Psoas muscle (tissue), 8 donors: ENCODE results near the gene DDX17. TPM values are rescaled to one million over a fixed set of nuclear protein-coding genes. Genes with fewer than 3 reads are reported as not detected.

Experiments used
- ATAC-seq, 4 donors: fragments of 200-7000 bp; cut with Tn5 transposase; one replicate each; pipeline ENCODE4 v1.9.1; 2020; ENCODE audit warnings: moderate library complexity in 3 of 4, mild to moderate bottlenecking in 2 of 4
- DNase-seq, 2 donors: peaks; one replicate each; pipeline ENCODE4 v3.0.0-alpha.2; 2020
- H3K27ac ChIP-seq: fragments of 200-600 bp; one replicate; pipeline ENCODE4 v1.8.0; 2022
- H3K27me3 ChIP-seq, 3 donors: fragments of 200-600 bp in 1 of 3; one replicate each; pipeline versions ENCODE4 v1.6.1 to v1.8.0; 2013 to 2022; ENCODE audit warnings: low read length in 2 of 3, mild to moderate bottlenecking in 2 of 3, moderate library complexity in 1 of 3; ENCODE audit not compliant: insufficient read depth in 3 of 3
- H3K36me3 ChIP-seq, 2 donors: fragments of 200-600 bp in 1 of 2; one replicate each; pipeline versions ENCODE4 v1.6.1 to v1.8.0; 2013 to 2022; ENCODE audit warnings: low read depth in 1 of 2, mild to moderate bottlenecking in 1 of 2, moderate library complexity in 1 of 2; ENCODE audit not compliant: insufficient read depth in 1 of 2
- H3K4me1 ChIP-seq: fragments of 200-600 bp; one replicate; pipeline ENCODE4 v1.8.0; 2022
- H3K4me3 ChIP-seq: fragments of 200-600 bp; one replicate; pipeline ENCODE4 v1.8.0; 2022; ENCODE audit warnings: mild to moderate bottlenecking
- H3K9me3 ChIP-seq: fragments of 200-600 bp; one replicate; pipeline ENCODE4 v1.8.0; 2022
- CTCF ChIP-seq: fragments of 200-600 bp; IDR thresholded peaks from one replicate; pipeline ENCODE4 v1.8.0; 2022; ENCODE audit warnings: antibody characterized with exemption
- WGBS, 3 donors: extraction: QIAGEN DNeasy Blood & Tissue Kit; methylation state at CpG; one replicate each; pipeline versions ENCODE4 v1.1.6 to v1.1.7; 2013; 5-methylcytosine and 5-hydroxymethylcytosine counted together
- intact Hi-C, 2 donors: fragments of 100-400 bp; cut with DNase I; formaldehyde crosslinking; loops; one replicate each; pipeline versions ENCODE4 v1.11.0 to v1.14.2; 2022
- polyA plus RNA-seq, 3 donors: library from polyadenylated mRNA; stranded (reverse); fragments of 200-250 nt; gene quantifications; one replicate each; pipeline ENCODE4 v1.2.3, GENCODE V29; 2013
- total RNA-seq, 4 donors: library from RNA; stranded (reverse); fragmentation: NEBNext Ultra II Directional in 2 of 4; extraction: Animal tissue kit (Norgen Biotek cat#: 25700) in 2 of 4; gene quantifications; one replicate each; pipeline versions ENCODE4 v1.2.1 to v1.2.4, GENCODE V29; 2021 to 2023
- donor health status: healthy with polysubstance abuse.
- donor health status: DM: no; HTN: no; CAD: no; lungs with moderate emphysema.
- donor health status: Bipolar disorder and iron deficiency.
- donor health status: healthy.
- donor health status: DM: yes; HTN: yes; CAD: no.
- donor health status: DM: no; HTN: no; CAD: no.
- donor health status: DM: no; HTN: no; CAD: no.
- donor health status: DM: yes; HTN: yes; CAD: no.

Gene DDX17
- total and polyA plus RNA-seq, 7 donors = 41.4 to 173 (median 127) TPM

- intact Hi-C loops = no loop called here
- WGBS, 3 donors = 65 to 74% (median 68%) methylated on average over 23 to 26 of the region's 26 CpGs
- Histone ChIP-seq H3K4me3 (no peak overlapping the region), H3K9me3 (no peaks in the 10 kb centered on the region), H3K36me3 (no peaks in the 10 kb centered on the region), H3K27me3 (peaks cover 0 to 51% (median 4%) of the 10 kb centered on the region in 3 donors), H3K4me1 (peaks cover 9% of the 10 kb centered on the region), H3K27ac (no peak overlapping the region)
- ATAC-seq (no peak), DNase-seq (peak in 1 of 2 donors; percentile 46)
- no peak for TF ChIP-seq CTCF
These were observed 40.2 kb downstream of the DDX17 start for GRCh38 chr22:38465673-38466490.

GRCh38 chr22:38464992-38465672 is 41.0 kb downstream of the DDX17 start:
- ATAC-seq = no peak
- TF ChIP-seq CTCF = no peak
- intact Hi-C loops = no loop called here
- Histone ChIP-seq H3K27me3 (peaks cover 0 to 58% (median 6%) of the 10 kb centered on the region in 3 donors), H3K9me3 (no peaks in the 10 kb centered on the region), H3K36me3 (no peaks in the 10 kb centered on the region), H3K27ac (no peak overlapping the region), H3K4me3 (no peak overlapping the region), H3K4me1 (peaks cover 9% of the 10 kb centered on the region)
- DNase-seq = peak in 1 of 2 donors; percentile 34
- WGBS, 3 donors = 84 to 88% (median 85%) methylated on average over 10 of the region's 10 CpGs

- Histone ChIP-seq H3K27me3 (peaks cover 0 to 71% (median 6%) of the 10 kb centered on the region in 3 donors), H3K4me1 (peaks cover 9% of the 10 kb centered on the region), H3K36me3 (no peaks in the 10 kb centered on the region), H3K27ac (no peak overlapping the region), H3K4me3 (no peak overlapping the region), H3K9me3 (no peaks in the 10 kb centered on the region)
- no peak for TF ChIP-seq CTCF
- peak; percentile 34 to 54 for DNase-seq
- intact Hi-C loops = no loop called here
- 56 to 60% (median 58%) methylated on average over 26 to 28 of the region's 28 CpGs for WGBS, 3 donors
- no peak for ATAC-seq
These were observed 42.9 kb downstream of the DDX17 start for GRCh38 chr22:38462960-38463784.

- ATAC-seq = peak; percentile 73 to 90 (median 85)
- Histone ChIP-seq H3K4me3 (peak overlapping the region; percentile 41), H3K9me3 (no peaks in the 10 kb centered on the region), H3K27me3 (peaks cover 0 to 70% (median 8%) of the 10 kb centered on the region in 3 donors), H3K36me3 (no peaks in the 10 kb centered on the region), H3K27ac (no peak overlapping the region), H3K4me1 (peaks cover 9% of the 10 kb centered on the region)
- TF ChIP-seq CTCF = no peak
- 9 to 11% (median 10%) methylated on average over 49 to 51 of the region's 51 CpGs for WGBS, 3 donors
- peak; percentile 83 to 88 for DNase-seq
- intact Hi-C loops = no loop called here
These were observed 44.6 kb downstream of the DDX17 start for GRCh38 chr22:38461414-38462081.
